M059J (cell line): Measurements from ENCODE around the gene PEAR1. TPM values are rescaled to one million over a fixed set of nuclear protein-coding genes. Genes with fewer than 3 reads are reported as not detected.

Source experiments
- DNase-seq: peaks from one replicate; pipeline ENCODE4 v3.0.0-alpha.2; 2012; ENCODE audit warnings: low read depth
- total RNA-seq: library from RNA; depleted of rRNA; stranded (reverse); fragments of >200 nt; shearing (Covaris generic); gene quantifications from 2 replicates; pipeline ENCODE4 v1.2.3, GENCODE V29; 2014

Gene PEAR1
- total RNA-seq, 1 experiment from 2014 or later: 0.32 TPM

- DNase-seq: peak; percentile 32
Measured at GRCh38 chr1:156860628-156861423, 32.7 kb upstream of the PEAR1 start, which contains the start of gene NTRK1. Gene NTRK1, plus strand, starts transcription at chr1:156860865. Its CDS starts 70 bp downstream, at chr1:156860935.

DNA sequence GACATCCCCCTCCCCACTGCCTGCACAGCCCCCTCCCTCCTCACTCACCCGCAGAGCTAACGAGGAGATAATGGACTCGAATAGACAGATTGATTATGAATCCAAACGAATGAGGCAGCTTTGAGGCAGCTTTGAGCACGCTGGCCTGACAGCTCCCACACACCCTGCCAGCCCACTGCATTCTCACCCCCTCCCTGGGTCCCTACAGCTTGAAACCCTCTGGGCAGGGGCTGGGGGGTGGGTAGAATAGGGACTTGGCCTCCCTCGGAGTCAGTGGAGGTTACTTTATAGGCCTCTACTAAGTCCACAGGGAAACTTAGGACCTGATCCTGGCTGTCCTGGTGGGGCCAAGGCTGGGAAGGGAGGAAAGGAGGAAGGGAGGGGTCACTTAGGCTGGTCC, 30.9 kb upstream of the PEAR1 start:
- DNase-seq: no peak

DNA sequence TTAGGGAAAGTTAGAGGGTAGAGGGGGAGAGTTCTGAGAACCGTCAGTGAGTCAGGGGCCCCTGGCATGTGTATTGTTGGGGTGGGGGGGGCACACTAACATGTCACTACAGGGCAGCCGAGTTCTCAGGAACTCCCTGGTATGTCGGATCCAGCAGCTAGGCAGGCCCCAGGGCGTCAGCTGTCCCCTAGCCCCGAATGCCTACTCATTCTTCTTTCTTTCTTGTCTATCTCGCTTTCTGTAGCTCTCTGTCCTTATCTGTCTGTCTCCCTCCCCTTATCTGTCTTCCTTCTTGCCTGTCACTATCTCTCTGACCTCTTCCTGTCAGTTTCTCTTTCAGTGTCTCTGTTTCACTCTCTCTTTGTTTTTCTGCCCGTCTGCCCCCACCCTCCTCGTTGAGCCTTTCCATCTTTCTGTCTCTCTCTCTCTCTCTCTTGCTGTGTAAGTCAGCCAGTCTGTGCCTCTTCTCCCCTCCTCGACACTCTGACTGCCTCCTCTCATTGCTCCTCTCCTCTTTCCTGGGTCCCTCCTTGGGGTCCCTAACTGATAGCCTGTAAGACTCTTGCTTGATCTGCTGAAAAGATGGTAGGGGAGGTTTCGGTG, 30.4 kb upstream of the PEAR1 start:
- DNase-seq: no peak

DNA sequence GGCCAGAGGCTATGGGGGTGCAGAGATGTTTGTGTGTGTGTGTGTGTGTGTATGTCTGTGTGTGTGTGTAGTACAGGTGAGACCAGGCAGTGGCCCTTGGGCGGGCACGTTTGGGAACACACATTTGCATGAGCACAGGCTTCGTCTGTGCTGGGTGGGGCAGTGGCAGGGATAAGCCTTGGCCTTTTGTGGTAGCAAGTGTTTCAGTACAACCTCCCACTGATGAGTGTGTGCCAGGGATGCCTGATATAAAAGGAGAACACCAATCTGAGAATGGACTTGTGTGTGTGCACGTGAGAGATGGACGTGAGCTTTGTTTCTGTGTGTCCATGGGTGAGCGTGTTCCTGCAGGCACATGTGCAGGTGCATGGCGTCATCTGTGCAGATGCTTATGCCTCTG, 29.9 kb upstream of the PEAR1 start:
- DNase-seq: no peak

DNA sequence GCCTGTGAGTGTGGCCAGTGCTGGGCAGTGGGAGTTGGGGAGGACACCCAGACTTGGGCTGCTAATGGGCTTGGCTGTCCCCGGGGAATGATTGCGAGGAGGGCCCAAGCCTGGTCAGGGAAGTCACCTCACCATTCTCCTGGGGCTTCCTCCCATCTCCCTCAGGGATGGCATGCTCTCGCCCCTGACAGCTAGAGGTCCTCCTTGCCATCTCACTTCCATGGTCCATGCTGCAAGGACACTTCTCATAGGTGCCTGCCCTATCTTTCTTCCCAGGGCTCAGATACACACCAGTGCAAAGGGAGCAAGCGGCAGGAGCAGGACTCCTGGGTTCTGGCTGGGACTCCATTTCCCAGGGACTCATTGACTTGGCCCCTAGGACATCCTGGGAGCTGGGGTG, 28.7 kb upstream of the PEAR1 start:
- peak; percentile 32 for DNase-seq

- no peak for DNase-seq
Measured at GRCh38 chr1:156865258-156865657, 28.3 kb upstream of the PEAR1 start.

DNA sequence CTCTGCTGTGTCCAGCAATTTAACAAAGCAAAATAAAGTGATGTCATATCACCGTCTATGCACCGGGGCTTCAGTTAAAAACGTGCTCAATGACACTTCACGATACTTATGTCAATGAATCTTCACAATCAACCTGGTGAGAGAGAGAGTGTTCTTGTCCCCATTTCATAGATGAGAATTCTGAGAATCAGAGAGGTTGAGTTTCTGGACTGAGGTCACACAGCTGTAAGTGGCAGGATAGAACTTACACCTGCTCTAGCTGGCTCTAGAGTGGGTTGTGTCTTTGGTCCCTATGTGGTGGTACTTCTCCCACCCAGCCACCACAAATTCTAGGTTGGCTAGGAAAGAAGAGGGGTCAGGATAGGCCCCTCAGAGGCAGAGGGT, 27.7 kb upstream of the PEAR1 start:
- DNase-seq: no peak

DNA sequence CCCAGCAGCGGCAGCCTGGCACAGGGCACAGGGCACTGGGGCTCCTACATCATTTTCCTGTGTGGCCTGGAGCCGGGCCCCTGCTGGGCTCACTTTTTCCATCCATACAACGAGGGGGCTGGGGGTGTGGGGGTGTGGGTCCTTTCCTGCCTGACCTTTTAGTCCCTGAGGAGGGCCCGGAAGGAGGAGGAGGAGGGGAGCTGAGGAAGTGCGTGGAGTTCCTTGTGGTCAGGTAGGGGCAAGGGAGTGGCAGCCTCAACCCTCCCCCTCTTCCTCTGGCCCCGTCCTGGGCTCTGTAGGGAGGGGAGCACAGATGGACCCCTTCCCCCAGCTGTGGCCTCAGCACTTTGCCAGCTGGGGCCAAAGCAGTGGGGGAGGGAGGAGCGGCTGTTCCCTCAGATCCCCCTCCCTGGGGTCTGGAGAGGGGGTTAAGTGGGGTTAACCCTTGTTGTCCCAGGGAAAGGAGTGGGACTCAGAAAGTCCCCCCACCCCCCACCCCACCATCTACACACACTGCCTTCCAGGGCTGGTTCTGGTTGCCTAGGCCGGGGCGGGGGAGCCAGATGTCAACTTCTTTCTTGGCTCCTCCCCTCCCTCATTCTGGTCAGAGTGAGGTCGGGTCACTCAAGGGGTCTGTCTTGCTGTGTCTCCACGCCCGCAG, 27.1 kb upstream of the PEAR1 start:
- DNase-seq: no peak

GRCh38 chr1:156868341-156868740, 25.2 kb upstream of the PEAR1 start:
- no peak for DNase-seq

- DNase-seq: no peak
Measured at GRCh38 chr1:156869455-156869854, 24.1 kb upstream of the PEAR1 start.

GRCh38 chr1:156873659-156874058, 19.9 kb upstream of the PEAR1 start:
- DNase-seq: no peak

DNA sequence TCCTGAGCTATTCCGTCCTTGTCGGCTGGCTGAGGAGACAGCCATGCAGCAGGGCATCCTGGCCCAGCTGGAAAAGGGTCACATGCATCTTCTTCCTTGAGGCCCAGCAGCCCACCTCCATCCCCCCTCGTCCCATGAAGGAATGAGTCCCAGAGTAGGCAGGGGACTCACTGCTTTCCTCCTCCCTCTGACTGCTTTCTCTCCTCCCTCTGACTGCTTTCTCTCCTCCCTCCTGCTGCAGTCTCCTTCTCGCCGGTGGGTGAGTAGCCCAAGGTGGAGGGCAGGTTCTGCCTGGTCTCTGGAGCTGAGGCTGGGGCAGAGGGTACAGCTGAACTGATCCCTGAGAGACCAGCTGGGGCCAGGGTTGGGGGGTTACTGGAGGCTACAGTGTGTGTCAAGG, 19.4 kb upstream of the PEAR1 start:
- DNase-seq: no peak

DNA sequence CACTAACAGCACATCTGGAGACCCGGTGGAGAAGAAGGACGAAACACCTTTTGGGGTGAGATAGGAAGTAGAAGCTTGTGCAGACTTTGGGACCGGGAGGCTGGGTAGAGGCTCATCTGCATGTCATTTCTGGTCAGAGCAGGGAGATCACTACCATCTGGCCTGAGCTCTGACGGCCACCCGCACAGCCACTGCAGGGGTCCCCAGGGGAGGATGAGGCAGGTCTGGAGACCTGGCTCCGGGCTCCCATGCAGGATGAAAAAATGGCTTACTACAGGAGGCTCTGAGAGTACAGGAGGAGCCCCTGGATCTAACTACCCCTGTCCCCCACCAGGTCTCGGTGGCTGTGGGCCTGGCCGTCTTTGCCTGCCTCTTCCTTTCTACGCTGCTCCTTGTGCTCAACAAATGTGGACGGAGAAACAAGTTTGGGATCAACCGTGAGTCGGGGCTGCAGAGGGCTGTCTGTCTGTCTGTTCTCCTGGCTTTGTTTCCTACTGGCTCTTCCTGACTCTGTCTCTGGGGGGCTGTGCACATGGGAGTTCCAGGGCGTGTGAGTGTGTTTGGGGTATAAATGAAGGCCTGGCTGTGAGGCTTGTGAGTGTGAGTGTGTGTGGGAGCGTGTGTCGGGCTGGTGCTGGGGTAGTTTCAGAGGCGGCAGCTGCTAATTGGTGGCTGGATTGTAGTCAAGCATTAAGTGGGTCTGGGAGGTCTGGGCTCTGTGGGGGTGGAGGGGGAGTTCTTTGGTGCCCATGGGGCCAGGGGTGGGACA, 18.8 kb upstream of the PEAR1 start:
- no peak for DNase-seq

- no peak for DNase-seq
Measured at GRCh38 chr1:156875341-156875615, 18.2 kb upstream of the PEAR1 start.

DNA sequence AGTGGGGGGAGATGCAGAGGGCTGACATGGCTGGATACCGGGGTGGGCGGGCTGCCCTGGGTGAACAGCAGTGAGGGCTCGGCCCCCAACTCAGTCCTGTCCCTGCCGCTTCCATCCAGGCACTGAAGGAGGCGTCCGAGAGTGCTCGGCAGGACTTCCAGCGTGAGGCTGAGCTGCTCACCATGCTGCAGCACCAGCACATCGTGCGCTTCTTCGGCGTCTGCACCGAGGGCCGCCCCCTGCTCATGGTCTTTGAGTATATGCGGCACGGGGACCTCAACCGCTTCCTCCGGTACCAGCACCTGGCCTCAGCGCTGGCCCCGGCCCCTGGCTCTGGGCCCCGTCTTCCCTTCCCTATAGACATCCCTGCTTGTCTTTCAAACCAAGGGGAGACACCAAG, 17.2 kb upstream of the PEAR1 start:
- DNase-seq: no peak

GRCh38 chr1:156877433-156878170, 15.9 kb upstream of the PEAR1 start:
- no peak for DNase-seq

- DNase-seq: no peak
Measured at GRCh38 chr1:156879876-156880275, 13.6 kb upstream of the PEAR1 start.

DNA sequence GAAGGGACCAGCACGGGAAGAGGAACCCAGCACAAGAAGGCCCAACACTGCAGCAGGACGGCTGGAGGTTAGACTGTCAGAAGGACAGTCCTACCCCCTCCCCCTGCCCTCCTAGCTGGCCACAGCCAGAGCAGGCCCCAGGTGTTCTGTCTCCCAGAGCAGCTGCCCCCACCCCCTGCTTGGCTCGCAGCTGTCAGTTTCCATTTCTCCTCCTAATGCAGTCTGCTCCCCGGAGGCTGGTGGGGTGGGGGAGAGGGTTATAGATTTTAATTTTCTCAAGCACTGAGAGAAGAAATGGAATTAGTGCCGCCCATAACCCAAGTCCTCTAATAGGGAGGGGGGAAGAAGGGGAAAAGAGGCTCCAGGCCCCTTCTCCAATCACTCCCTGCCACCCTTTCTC, 13.0 kb upstream of the PEAR1 start:
- no peak for DNase-seq

DNA sequence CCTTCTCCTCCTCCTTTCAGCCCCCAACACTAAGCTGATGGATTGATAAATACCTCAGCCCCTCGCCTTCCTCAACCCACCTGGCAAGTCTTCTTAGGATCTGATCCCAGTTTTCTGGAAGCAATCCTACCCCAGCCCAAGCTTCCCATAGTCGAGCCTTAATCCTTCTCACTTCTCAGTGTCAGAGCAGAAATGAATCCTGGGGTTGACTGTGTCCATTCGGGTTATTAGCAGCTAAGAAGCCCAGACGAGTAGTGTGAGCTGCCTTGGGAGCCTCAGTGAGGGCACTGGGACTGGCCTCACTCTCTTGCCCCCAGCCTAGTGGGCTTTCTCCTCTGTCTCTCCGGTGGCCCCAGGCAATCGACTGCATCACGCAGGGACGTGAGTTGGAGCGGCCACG, 12.4 kb upstream of the PEAR1 start:
- DNase-seq: no peak

DNA sequence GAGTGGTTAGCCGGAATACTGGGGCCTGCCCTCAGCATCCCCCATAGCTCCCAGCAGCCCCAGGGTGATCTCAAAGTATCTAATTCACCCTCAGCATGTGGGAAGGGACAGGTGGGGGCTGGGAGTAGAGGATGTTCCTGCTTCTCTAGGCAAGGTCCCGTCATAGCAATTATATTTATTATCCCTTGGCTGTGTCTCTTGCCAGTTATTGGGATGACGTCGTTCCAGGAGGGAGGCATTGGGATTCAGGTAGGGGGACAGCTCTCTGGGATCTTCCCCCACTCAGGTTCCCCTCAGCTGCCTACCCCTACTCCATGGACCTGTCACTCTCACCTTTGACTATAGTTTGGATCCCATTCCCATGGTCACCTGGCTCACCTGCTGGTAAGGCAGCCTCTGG, 11.9 kb upstream of the PEAR1 start:
- DNase-seq: no peak

GRCh38 chr1:156882543-156882942, 11.0 kb upstream of the PEAR1 start:
- DNase-seq: no peak

- no peak for DNase-seq
Measured at GRCh38 chr1:156883919-156884318, 9.6 kb upstream of the PEAR1 start.
